HepG2 (cell line): ENCODE data around the gene GALNT16. TPM values are rescaled to one million over a fixed set of nuclear protein-coding genes. Genes with fewer than 3 reads are reported as not detected.
"Not testable (repeated sequence)": the region's sequence is repeated elsewhere in the genome, so short reads cannot be mapped to it uniquely, and the experiment has no call there.

Source experiments
- ATAC-seq: fragments of 200-7000 bp; cut with Tn5 transposase; 3 replicates; pipeline ENCODE4 v1.9.1; 2020; ENCODE audit warnings: mild to moderate bottlenecking, moderate library complexity
- BruUV-seq: library from RNA; stranded (reverse); fragments of 400-500 nt; replicated peaks from 2 replicates; lab custom pipeline; 2021; lab: Mats Ljungman, UMichigan
- CTCF ChIA-PET: fragments of 300-600 bp; formaldehyde crosslinking; extraction: SDS; loops from one replicate; lab custom pipeline; 2021; ENCODE audit warnings: low total read pairs, inconsistent platforms, low intra/inter-chr PET ratio; lab: Yijun Ruan, JAX
- POLR2A ChIA-PET: fragments of 350-600 bp; sonication (Branson Sonifier 250); formaldehyde crosslinking; loops from one replicate; lab custom pipeline; 2020; ENCODE audit warnings: antibody characterized with exemption, inconsistent platforms; lab: Yijun Ruan, JAX
- DNase-seq: peaks from one replicate; pipeline ENCODE4 v3.0.0-alpha.2; 2015; ENCODE audit warnings: low spot score
- FAIRE-seq: peaks from 3 replicates; lab custom pipeline; 2011; peaks lifted over from hg19 to GRCh38; lab: Jason Lieb, UNC
- H2AFZ ChIP-seq: one replicate; pipeline ENCODE4 v1.6.1; 2011; ENCODE audit warnings: low read length, inconsistent platforms
- H3K27ac ChIP-seq: fragments of 300-600 bp; 3 replicates; pipeline ENCODE4 v1.8.0; 2011; ENCODE audit warnings: mixed run types, mild to moderate bottlenecking, mixed read lengths, low read length, inconsistent platforms; ENCODE audit not compliant: insufficient read depth; ENCODE audit errors: extremely low read length
- H3K27me3 ChIP-seq, 2 experiments: fragments of 200-600 bp in 1 of 2; 2 replicates in 1 of 2; 3 replicates in 1 of 2; pipeline versions ENCODE4 v1.6.0 to v1.8.0; 2011; ENCODE audit warnings: low read length in 2 of 2, mild to moderate bottlenecking in 2 of 2, moderate library complexity in 2 of 2, inconsistent platforms in 1 of 2; ENCODE audit not compliant: insufficient read depth in 2 of 2, control insufficient read depth in 1 of 2
- H3K36me3 ChIP-seq, 2 experiments: fragments of 200-600 bp in 1 of 2; replicated peaks in 1 of 2; 2 replicates in 1 of 2; 3 replicates in 1 of 2; pipeline versions ENCODE4 v1.5.1 to v1.8.0; 2011; ENCODE audit warnings: low read length in 2 of 2, inconsistent platforms in 1 of 2; ENCODE audit not compliant: insufficient read depth in 2 of 2, control insufficient read depth in 1 of 2
- H3K4me1 ChIP-seq: 2 replicates; pipeline ENCODE4 v1.5.1; 2012; ENCODE audit warnings: low read length, inconsistent platforms; ENCODE audit not compliant: insufficient read depth
- H3K4me2 ChIP-seq: 2 replicates; pipeline ENCODE4 v1.6.0; 2011; ENCODE audit warnings: low read depth, low read length, inconsistent platforms
- H3K4me3 ChIP-seq, 3 experiments: fragments of 200-600 bp in 1 of 3; sonication (generic), shearing (Covaris generic) in 1 of 3; replicated peaks in 1 of 3; 2 replicates each; pipeline ENCODE4 v1.5.1; 2011 to 2016; ENCODE audit warnings: low read length in 3 of 3, inconsistent platforms in 2 of 3, low read depth in 2 of 3, mild to moderate bottlenecking in 2 of 3, control low read depth in 1 of 3, mixed read lengths in 1 of 3; ENCODE audit not compliant: insufficient read depth in 1 of 3
- H3K79me2 ChIP-seq: one replicate; pipeline ENCODE4 v1.6.1; 2011; ENCODE audit warnings: low read length, inconsistent platforms; ENCODE audit not compliant: insufficient read depth
- H3K9ac ChIP-seq: 2 replicates; pipeline ENCODE4 v1.6.0; 2011; ENCODE audit warnings: mild to moderate bottlenecking, low read depth, low read length, inconsistent platforms; ENCODE audit not compliant: insufficient read depth
- H3K9me3 ChIP-seq: 2 replicates; pipeline ENCODE4 v1.5.1; 2012; ENCODE audit warnings: mild to moderate bottlenecking, low read length
- H4K20me1 ChIP-seq: 2 replicates; pipeline ENCODE4 v1.6.0; 2011; ENCODE audit warnings: inconsistent platforms, mild to moderate bottlenecking, low read length, moderate library complexity; ENCODE audit not compliant: insufficient read depth
- TEAD3 ChIP-seq: optimal IDR thresholded peaks from 2 replicates; pipeline ENCODE3; 2016; ENCODE audit warnings: borderline replicate concordance
- ZBTB38 ChIP-seq: sonication (generic); formaldehyde crosslinking; IDR thresholded peaks from 2 replicates; pipeline ENCODE4 v1.5.1; 2020; ENCODE audit warnings: mild to moderate bottlenecking, missing genetic modification reagents
- WGBS: methylation state at CpG from one replicate; pipeline ENCODE4 v1.1.6; 2017; ENCODE audit warnings: low lambda C conversion rate; 5-methylcytosine and 5-hydroxymethylcytosine counted together
- in situ Hi-C: cut with HindIII; loops from 2 replicates; pipeline ENCODE4 v1.10.0; 2017; ENCODE audit warnings: low pct_unique_long_range_greater_than_20kb; ENCODE audit not compliant: extremely low pct_ligation_motif_present
- intact Hi-C: fragments of 100-400 bp; cut with micrococcal nuclease; formaldehyde crosslinking; loops from one replicate; pipeline ENCODE4 v1.10.0; 2022; ENCODE audit not compliant: unreplicated experiment
- polyA plus RNA-seq, 8 experiments: library from polyadenylated mRNA; depleted of rRNA in 3 of 8; stranded (reverse) in 7 of 8; unstranded in 1 of 8; fragments of >200 nt; fragmentation: Illumina TruSeq in 4 of 8; extraction: Trizol in 4 of 8; gene quantifications; 2 replicates each; pipeline versions ENCODE4 v1.2.1 to v1.2.3, GENCODE V29; 2011 to 2016; ENCODE audit warnings: low read depth in 4 of 8, missing spikeins in 1 of 8, mixed read lengths in 1 of 8; ENCODE audit not compliant: insufficient read depth in 1 of 8
- total RNA-seq, 5 experiments: library from RNA; depleted of rRNA; stranded (reverse); fragments of >200 nt; fragmentation: Illumina TruSeq; extraction: Trizol; gene quantifications; 2 replicates each; pipeline ENCODE4 v1.2.3, GENCODE V29; 2016; ENCODE audit warnings: low read depth in 1 of 5
- TF ChIP-seq, protein P1 (sequence below): sonication (generic); formaldehyde crosslinking; IDR thresholded peaks from 2 replicates; pipeline ENCODE4 v1.4.0; 2020; ENCODE audit warnings: missing genetic modification reagents, mild to moderate bottlenecking, borderline replicate concordance
- TF ChIP-seq, protein P2 (sequence below): sonication (generic); formaldehyde crosslinking; IDR thresholded peaks from 2 replicates; pipeline ENCODE4 v1.5.1; 2020; ENCODE audit warnings: missing genetic modification reagents, mild to moderate bottlenecking, borderline replicate concordance
- TF ChIP-seq, protein P3 (sequence below): sonication (generic); formaldehyde crosslinking; IDR thresholded peaks from 2 replicates; pipeline ENCODE4 v1.4.0; 2020; ENCODE audit warnings: missing genetic modification reagents

GALNT16 gene
- total and polyA plus RNA-seq, 2 of the 13 experiments (the other 11 are each of a cell fraction or from before 2014, with no cell fraction given), result 0.54 to 0.82 TPM

DNA sequence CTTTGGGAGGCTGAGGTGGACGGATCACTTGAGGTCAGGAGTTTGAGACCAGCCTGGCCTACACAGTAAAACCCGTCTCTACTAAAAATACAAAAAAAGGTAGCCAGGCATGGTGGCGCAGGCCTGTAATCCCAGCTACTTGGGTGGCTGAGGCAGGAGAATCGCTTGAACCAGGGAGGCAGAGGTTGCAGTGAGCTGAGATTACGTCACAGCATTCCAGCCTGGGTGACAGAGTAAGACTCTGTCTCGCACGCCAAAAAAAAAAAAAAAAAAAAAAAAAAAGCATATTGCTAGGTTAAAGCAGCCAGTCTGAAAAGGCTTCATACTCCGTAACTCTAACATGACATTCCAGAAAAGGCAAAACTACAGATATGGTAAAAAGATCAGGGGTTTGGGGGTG lies 131.4 kb downstream of the GALNT16 start:
- TF ChIP-seq, protein P1, sequence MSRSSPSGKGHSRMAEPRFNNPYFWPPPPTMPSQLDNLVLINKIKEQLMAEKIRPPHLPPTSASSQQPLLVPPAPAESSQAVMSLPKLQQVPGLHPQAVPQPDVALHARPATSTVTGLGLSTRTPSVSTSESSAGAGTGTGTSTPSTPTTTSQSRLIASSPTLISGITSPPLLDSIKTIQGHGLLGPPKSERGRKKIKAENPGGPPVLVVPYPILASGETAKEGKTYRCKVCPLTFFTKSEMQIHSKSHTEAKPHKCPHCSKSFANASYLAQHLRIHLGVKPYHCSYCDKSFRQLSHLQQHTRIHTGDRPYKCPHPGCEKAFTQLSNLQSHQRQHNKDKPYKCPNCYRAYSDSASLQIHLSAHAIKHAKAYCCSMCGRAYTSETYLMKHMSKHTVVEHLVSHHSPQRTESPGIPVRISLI, result peak; percentile 57; the same call in 1 of the 2 replicates
- peak; percentile 59 for TF ChIP-seq TEAD3 (CRISPR knock-in tag)
- TF ChIP-seq ZBTB38 (CRISPR knock-in tag), result peak; percentile 36; the same call in 1 of the 2 replicates
- TF ChIP-seq, all 625 proteins: peak for 3; not testable (repeated sequence) for 622
- WGBS, result 81% methylated on average over 8 of the region's 8 CpGs
- H2AFZ ChIP-seq, H3K9me3 ChIP-seq, in situ Hi-C loops, H3K27ac ChIP-seq, H3K4me3 ChIP-seq, FAIRE-seq, H3K27me3 ChIP-seq, H3K4me2 ChIP-seq, BruUV-seq, H3K9ac ChIP-seq, CTCF ChIA-PET, DNase-seq, intact Hi-C loops, ATAC-seq: not testable (repeated sequence)
- Histone ChIP-seq H4K20me1 (peaks cover 42% of the 10 kb centered on the region), H3K36me3 (peaks cover 23 to 73% of the 10 kb centered on the region in 2 experiments), H3K79me2 (peaks cover 95% of the 10 kb centered on the region), H3K4me1 (peaks cover 60% of the 10 kb centered on the region)
- POLR2A ChIA-PET, result interaction anchor here (1.0 kb wide), 1 partner anchor 12 kb away, joined by 3 read pairs; no protein-coding TSS in a partner anchor

DNA sequence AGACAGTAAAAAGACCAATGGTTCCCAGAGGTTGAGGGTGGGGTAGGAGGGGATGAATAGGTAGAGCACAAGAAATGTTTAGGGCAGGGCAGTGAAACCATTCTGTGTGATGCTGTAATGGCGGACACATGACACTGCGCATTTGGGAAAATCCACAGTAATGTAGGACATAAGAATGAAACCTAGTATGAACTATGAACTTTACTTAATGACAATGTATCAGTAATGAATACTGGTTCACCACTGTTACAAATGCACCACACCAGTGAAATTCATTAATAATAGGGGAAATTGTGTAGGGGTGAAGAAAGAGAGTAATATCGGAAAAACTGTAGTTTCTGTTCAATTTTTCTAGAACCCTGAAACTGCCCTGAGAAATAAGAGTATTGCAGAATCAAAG lies 132.5 kb downstream of the GALNT16 start:
- TF ChIP-seq, protein P2, sequence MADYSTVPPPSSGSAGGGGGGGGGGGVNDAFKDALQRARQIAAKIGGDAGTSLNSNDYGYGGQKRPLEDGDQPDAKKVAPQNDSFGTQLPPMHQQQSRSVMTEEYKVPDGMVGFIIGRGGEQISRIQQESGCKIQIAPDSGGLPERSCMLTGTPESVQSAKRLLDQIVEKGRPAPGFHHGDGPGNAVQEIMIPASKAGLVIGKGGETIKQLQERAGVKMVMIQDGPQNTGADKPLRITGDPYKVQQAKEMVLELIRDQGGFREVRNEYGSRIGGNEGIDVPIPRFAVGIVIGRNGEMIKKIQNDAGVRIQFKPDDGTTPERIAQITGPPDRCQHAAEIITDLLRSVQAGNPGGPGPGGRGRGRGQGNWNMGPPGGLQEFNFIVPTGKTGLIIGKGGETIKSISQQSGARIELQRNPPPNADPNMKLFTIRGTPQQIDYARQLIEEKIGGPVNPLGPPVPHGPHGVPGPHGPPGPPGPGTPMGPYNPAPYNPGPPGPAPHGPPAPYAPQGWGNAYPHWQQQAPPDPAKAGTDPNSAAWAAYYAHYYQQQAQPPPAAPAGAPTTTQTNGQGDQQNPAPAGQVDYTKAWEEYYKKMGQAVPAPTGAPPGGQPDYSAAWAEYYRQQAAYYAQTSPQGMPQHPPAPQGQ (CRISPR knock-in tag), result no peak
- TF ChIP-seq, protein P3, sequence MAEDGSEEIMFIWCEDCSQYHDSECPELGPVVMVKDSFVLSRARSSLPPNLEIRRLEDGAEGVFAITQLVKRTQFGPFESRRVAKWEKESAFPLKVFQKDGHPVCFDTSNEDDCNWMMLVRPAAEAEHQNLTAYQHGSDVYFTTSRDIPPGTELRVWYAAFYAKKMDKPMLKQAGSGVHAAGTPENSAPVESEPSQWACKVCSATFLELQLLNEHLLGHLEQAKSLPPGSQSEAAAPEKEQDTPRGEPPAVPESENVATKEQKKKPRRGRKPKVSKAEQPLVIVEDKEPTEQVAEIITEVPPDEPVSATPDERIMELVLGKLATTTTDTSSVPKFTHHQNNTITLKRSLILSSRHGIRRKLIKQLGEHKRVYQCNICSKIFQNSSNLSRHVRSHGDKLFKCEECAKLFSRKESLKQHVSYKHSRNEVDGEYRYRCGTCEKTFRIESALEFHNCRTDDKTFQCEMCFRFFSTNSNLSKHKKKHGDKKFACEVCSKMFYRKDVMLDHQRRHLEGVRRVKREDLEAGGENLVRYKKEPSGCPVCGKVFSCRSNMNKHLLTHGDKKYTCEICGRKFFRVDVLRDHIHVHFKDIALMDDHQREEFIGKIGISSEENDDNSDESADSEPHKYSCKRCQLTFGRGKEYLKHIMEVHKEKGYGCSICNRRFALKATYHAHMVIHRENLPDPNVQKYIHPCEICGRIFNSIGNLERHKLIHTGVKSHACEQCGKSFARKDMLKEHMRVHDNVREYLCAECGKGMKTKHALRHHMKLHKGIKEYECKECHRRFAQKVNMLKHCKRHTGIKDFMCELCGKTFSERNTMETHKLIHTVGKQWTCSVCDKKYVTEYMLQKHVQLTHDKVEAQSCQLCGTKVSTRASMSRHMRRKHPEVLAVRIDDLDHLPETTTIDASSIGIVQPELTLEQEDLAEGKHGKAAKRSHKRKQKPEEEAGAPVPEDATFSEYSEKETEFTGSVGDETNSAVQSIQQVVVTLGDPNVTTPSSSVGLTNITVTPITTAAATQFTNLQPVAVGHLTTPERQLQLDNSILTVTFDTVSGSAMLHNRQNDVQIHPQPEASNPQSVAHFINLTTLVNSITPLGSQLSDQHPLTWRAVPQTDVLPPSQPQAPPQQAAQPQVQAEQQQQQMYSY (CRISPR knock-in tag), result no peak
- H3K79me2 ChIP-seq, result peaks cover 95% of the 10 kb centered on the region
- DNase-seq (no peak), FAIRE-seq (no peak), ATAC-seq (no peak)
- H3K9ac ChIP-seq, result no peak overlapping the region
- H3K4me1 ChIP-seq, result peaks cover 68% of the 10 kb centered on the region
- no peaks in the 10 kb centered on the region for H3K9me3 ChIP-seq
- POLR2A ChIA-PET, result no interaction called here
- peaks cover 18 to 62% of the 10 kb centered on the region in 2 experiments; a peak in 4 of 5 replicates for H3K36me3 ChIP-seq
- no peak overlapping the region for H3K4me3 ChIP-seq
- no peaks in the 10 kb centered on the region; a peak in 1 of 5 replicates for H3K27me3 ChIP-seq
- peaks cover 53% of the 10 kb centered on the region for H4K20me1 ChIP-seq
- in situ Hi-C loops, result no loop called here
- H3K27ac ChIP-seq, result no peak overlapping the region
- intact Hi-C loops, result no loop called here
- peak overlapping the region; percentile 34; the same call in 1 of the 2 replicates for H3K4me2 ChIP-seq
- 67% methylated on average over 3 of the region's 3 CpGs for WGBS
- no peak overlapping the region for H2AFZ ChIP-seq
- no TSS peak for BruUV-seq
- CTCF ChIA-PET, result no interaction called here
